Lung (tissue), 12 donors: ENCODE measurements around the gene PER2. TPM values are rescaled to one million over a fixed set of nuclear protein-coding genes. Genes with fewer than 3 reads are reported as not detected.

Experiments used
- ATAC-seq: fragments of 200-7000 bp; cut with Tn5 transposase; one replicate; pipeline ENCODE4 v1.9.1; 2020; ENCODE audit warnings: moderate number of reproducible peaks; ENCODE audit not compliant: insufficient read depth, low FRiP score
- DNase-seq, 3 donors: peaks; one replicate each; pipeline ENCODE4 v3.0.0-alpha.2; 2013 to 2017
- H3K27ac ChIP-seq, 2 donors: one replicate each; pipeline ENCODE4 v1.5.1; 2013; ENCODE audit warnings: mild to moderate bottlenecking in 2 of 2, moderate library complexity in 2 of 2, control low read depth in 1 of 2, inconsistent platforms in 1 of 2, low read depth in 1 of 2, low read length in 1 of 2
- H3K27me3 ChIP-seq, 3 donors: one replicate each; pipeline ENCODE4 v1.5.1; 2013; ENCODE audit warnings: low read length in 2 of 3; ENCODE audit not compliant: control insufficient read depth in 3 of 3, insufficient read depth in 3 of 3
- H3K36me3 ChIP-seq, 4 donors: one replicate each; pipeline ENCODE4 v1.5.1; 2013; ENCODE audit warnings: low read length in 4 of 4, mild to moderate bottlenecking in 1 of 4, moderate library complexity in 1 of 4; ENCODE audit not compliant: control insufficient read depth in 4 of 4, insufficient read depth in 4 of 4
- H3K4me1 ChIP-seq, 5 donors: one replicate each; pipeline ENCODE4 v1.5.1; 2013; ENCODE audit warnings: low read length in 5 of 5, mild to moderate bottlenecking in 2 of 5, moderate library complexity in 1 of 5; ENCODE audit not compliant: control insufficient read depth in 5 of 5, insufficient read depth in 5 of 5
- H3K4me3 ChIP-seq: one replicate; pipeline ENCODE4 v1.5.1; 2013; ENCODE audit warnings: mild to moderate bottlenecking, control low read depth, moderate library complexity
- H3K9ac ChIP-seq, 2 donors: one replicate each; pipeline ENCODE4 v1.5.1; 2013; ENCODE audit warnings: low read length in 2 of 2, control low read depth in 1 of 2; ENCODE audit not compliant: insufficient read depth in 1 of 2
- H3K9me3 ChIP-seq, 4 donors: one replicate each; pipeline ENCODE4 v1.5.1; 2013; ENCODE audit warnings: low read length in 3 of 4, mild to moderate bottlenecking in 1 of 4, moderate library complexity in 1 of 4; ENCODE audit not compliant: control insufficient read depth in 4 of 4, insufficient read depth in 3 of 4
- CTCF ChIP-seq: IDR thresholded peaks from 2 replicates; pipeline ENCODE4 v1.5.1; 2012; ENCODE audit warnings: mild to moderate bottlenecking; ENCODE audit errors: control extremely low read depth, extremely low read depth
- WGBS, 2 donors: extraction: QIAGEN DNeasy Blood & Tissue Kit; methylation state at CpG; one replicate each; pipeline ENCODE4 v1.1.7; 2013; 5-methylcytosine and 5-hydroxymethylcytosine counted together
- polyA plus RNA-seq, 2 donors: library from polyadenylated mRNA; stranded (reverse); fragments of 200-250 nt; gene quantifications; one replicate each; pipeline ENCODE4 v1.2.1, GENCODE V29; 2013
- total RNA-seq, 2 donors: library from RNA; depleted of rRNA in 1 of 2; stranded (reverse); fragments of >200 nt in 1 of 2; gene quantifications; one replicate each; pipeline ENCODE4 v1.2.1, GENCODE V29; 2014 to 2021
- donor health status: control.
- donor health status: control.
- donor health status: Bipolar disorder and iron deficiency.
- donor health status: healthy.
- donor health status: DM: yes; HTN: yes; CAD: no.

The PER2 gene
- total and polyA plus RNA-seq, 4 donors: 4.1 to 27.1 (median 10.5) TPM

GRCh38 chr2:238305092-238305862 is 16.9 kb upstream of the PER2 start:
- Histone ChIP-seq H3K27me3 (no peaks in the 10 kb centered on the region), H3K9me3 (no peaks in the 10 kb centered on the region), H3K27ac (no peak overlapping the region), H3K4me3 (no peak overlapping the region), H3K36me3 (no peaks in the 10 kb centered on the region), H3K9ac (no peak overlapping the region), H3K4me1 (peaks cover 0 to 6% (median 0%) of the 10 kb centered on the region in 5 donors)
- no peak for TF ChIP-seq CTCF
- no peak for ATAC-seq
- DNase-seq: no peak
- 86 to 94% methylated on average over 12 of the region's 12 CpGs for WGBS, 2 donors

DNA sequence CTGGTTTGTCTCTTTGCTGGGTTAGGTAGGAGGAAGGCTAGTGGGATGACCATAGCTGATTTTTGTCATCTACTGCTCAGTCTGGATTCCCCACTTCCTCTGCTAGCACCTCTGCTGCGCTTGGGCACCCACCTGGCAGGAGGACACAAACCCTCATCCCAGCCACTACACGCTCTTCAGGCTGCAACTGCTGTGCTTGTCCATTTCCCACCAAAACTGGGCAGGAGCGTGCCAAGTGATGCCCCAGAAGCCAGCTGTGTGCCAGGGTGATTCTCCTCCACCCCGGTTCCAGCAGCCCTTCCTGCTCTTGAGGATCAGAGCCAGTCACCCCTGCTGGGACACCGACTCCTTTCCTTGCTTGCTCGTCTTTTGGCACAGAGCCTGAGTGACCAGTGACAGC is 15.7 kb upstream of the PER2 start:
- no peak overlapping the region for H3K9ac ChIP-seq
- DNase-seq (no peak), ATAC-seq (no peak)
- no peaks in the 10 kb centered on the region for H3K27me3 ChIP-seq
- H3K27ac ChIP-seq: no peak overlapping the region
- no peak for TF ChIP-seq CTCF
- 90 to 91% methylated on average over 6 of the region's 6 CpGs for WGBS, 2 donors
- peaks cover 0 to 12% (median 0%) of the 10 kb centered on the region in 5 donors for H3K4me1 ChIP-seq
- H3K4me3 ChIP-seq: no peak overlapping the region
- no peaks in the 10 kb centered on the region for H3K9me3 ChIP-seq
- no peaks in the 10 kb centered on the region for H3K36me3 ChIP-seq

DNA sequence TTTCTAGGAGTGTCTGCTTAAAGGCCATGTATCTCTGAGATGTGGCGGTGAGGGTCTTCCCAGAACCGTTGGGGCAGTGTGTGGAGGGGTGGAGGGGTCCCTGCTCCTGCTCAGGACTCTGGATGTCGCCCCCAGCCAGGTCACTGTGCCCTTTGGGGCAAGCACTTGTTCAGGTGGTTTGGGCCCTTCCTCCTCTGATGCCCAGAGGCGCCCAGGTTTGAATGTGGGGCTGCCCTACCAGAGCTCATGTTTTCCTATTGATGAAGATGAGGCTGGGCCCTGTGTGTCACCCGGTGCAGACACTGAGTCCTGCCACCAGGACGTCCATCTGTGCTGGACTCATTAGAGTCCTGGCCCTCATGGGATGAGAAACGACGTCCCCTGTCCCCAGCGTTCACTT is 14.3 kb upstream of the PER2 start:
- H3K9me3 ChIP-seq: no peaks in the 10 kb centered on the region
- no peak overlapping the region for H3K4me3 ChIP-seq
- ATAC-seq (no peak), DNase-seq (no peak)
- WGBS, 2 donors: 83 to 89% methylated on average over 9 of the region's 9 CpGs
- H3K36me3 ChIP-seq: no peaks in the 10 kb centered on the region
- H3K27ac ChIP-seq: no peak overlapping the region
- H3K4me1 ChIP-seq: peaks cover 0 to 12% (median 0%) of the 10 kb centered on the region in 5 donors
- no peaks in the 10 kb centered on the region for H3K27me3 ChIP-seq
- no peak for TF ChIP-seq CTCF
- H3K9ac ChIP-seq: no peak overlapping the region
